ENCODE data around the gene ALDH3B2.
"Not testable (repeated sequence)": the region's sequence is repeated elsewhere in the genome, so short reads cannot be mapped to it uniquely, and the experiment has no call there.

The ALDH3B2 gene

GRCh38 chr11:67685641-67686332 is 11.4 kb upstream of the ALDH3B2 start:
- DNase-seq (ENCODE audit: low read depth, low spot score): not testable (repeated sequence)

DNA sequence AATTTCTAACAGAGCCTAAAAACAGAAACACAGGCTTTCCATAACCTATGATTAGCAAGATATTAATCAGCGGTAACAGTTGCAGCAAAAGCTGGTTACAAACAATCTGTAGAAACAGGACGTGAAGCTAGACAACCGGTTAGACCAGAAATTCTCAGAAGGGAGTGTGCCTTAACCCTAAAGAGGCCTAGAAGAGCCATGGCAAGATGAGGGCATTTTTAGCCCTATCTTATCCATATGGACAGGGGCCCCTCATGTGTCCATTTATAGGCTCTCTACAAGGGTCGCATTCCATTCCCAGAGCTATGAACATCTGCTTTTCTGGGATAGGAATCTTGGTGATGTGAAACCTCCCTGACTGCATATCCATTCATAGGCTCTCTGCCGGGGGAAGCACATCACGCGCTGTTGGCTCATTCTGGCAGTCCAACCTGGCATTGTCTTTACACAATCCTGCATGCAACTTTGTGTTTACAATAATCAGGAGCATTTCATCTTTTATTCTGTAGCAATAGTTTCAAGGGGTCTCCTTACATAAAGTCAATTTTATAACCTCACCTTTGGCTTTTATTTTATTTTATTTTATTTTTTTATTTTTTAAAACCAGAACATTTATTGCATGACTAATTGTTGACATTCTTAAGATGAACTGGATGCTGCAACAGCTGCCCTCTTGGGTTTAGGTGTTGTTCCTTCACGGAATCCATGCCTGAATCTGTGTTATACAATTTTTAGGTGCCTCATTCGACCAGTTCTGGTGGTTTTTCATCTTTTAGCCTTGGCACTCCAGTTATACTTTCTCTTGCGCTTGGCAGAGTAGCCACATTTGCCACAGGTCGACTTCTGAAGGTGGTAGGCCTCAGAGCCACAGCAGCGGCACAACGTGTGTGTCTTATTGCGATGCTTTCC is 8.0 kb upstream of the ALDH3B2 start:
- DNase-seq (ENCODE audit: low read depth, low spot score): not testable (repeated sequence)

GRCh38 chr11:67680696-67681470 is 6.5 kb upstream of the ALDH3B2 start:
- no peak for DNase-seq (ENCODE audit: low read depth, low spot score)

DNA sequence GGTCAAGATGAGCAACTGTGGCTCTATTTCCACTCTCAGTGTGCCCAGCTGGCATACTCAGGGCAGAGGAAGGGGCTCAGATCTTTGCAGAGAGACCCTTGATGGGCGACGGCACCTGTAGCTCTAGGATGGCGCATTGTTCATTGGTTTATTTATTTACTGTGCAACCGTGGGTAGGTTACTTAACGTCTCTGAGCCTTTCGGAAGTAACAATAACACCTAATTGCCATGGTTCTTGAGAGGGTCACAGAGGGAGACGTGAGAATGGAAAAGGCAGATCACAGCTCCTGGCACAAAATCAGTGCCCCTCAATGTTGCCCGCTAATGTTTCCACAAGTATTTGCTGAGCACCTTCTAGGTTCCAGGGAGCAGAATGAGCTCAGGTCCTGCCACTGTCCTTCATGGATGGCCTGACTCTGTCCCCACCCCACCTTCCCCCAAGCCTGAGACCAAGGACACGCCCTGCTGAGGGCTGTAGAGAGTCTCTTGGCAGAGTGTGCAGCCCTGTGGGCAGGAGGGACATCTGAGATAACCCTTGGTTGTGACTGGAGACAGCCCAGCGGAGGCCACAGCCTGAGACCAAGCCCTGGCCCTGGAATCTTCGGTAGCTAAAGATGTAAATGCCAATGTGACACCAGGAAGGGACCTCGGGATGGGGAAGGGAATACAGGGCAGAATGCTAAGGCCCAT is 780 bp upstream of the ALDH3B2 start:
- DNase-seq (ENCODE audit: low read depth, low spot score): no peak

- no peak for DNase-seq (ENCODE audit: low read depth, low spot score)
Observed at GRCh38 chr11:67673902-67674301, 521 bp downstream of the ALDH3B2 start.

DNA sequence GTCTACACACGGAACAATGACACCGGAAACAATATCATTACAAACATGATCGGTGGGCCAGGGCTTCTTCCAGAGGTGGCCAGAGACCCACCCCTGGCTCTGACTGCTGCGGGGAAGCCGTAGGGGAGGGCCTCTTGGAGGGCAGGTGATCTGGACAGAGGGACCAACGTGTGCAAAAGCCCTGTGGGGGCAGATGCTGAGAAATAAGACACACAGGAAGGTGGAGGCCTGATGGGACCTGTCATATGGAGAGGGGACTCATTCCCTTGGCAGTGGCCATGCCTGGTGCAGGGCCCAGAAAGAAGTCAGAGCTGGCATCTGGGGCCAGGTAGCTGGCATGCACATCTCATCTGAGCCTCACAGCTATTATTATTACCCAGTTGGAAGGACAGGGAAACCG is 1.1 kb downstream of the ALDH3B2 start:
- DNase-seq (ENCODE audit: low read depth, low spot score): no peak

- no peak for DNase-seq (ENCODE audit: low read depth, low spot score)
Observed at GRCh38 chr11:67671211-67671520, 3.3 kb downstream of the ALDH3B2 start.

DNA sequence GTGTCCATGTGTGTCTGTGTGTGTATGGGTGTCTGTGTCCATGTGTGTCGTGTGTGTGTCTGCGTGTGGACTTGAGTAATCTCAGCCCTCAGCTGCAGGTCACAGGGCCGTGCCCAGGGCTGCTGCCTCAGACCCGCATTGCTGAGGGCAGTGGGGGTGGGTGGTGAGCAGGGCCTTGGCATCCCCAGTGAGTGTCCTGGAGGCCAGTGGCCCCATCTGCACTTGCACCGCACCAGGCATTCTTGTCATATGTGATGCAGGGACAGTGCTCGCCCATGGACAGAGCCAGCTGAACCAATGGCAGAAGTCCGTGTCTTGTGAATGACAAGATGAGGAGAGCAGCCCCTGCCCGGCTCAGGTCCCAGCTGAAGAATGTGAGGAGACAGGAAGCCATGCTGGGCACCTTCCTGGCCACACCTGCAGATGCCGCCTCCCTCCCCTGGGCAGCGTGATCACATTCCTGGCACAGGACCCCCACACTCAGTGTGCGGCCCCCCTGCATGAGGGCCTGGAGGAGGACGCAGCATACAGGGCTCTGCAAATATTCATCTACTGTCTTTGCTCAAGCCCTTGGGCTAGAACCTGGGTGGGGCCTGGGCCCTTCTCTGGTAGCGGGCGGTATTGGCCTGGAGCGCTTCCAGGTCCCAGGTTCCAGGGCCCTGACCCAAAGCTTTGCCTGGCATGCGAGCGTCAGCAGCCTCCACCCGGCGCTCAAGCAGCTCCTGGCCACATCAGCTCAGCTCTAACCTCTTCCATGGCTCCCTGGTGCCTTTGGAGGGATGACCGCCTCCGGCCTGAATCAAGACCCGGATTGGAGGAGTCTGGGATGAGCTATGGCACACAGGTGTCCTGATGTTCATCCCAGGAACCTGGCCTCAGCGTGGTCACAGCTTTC is 3.9 kb downstream of the ALDH3B2 start:
- DNase-seq (ENCODE audit: low read depth, low spot score): no peak

GRCh38 chr11:67668192-67668551 is 6.3 kb downstream of the ALDH3B2 start:
- DNase-seq (ENCODE audit: low read depth, low spot score): no peak

GRCh38 chr11:67667490-67668191 is 6.8 kb downstream of the ALDH3B2 start:
- DNase-seq (ENCODE audit: low read depth, low spot score): no peak

GRCh38 chr11:67666676-67667489 is 7.5 kb downstream of the ALDH3B2 start:
- no peak for DNase-seq (ENCODE audit: low read depth, low spot score)

DNA sequence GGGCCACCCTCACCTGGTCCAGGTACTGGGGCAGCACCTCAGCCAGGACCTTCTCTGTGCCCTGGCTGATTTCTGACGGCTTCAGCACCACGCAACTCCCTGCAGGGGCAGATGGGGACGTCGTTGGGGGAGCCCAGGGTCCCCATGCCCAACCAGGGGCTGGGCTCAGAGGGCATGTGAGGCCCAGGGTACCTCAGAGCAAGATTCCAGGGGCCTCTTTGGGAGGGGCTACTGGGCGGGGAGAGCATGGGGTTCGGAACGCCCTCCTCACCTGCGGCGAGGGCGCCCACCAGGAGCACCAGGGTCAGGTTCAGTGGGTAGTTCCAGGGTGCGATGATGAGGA is 8.1 kb downstream of the ALDH3B2 start:
- DNase-seq (ENCODE audit: low read depth, low spot score): no peak

GRCh38 chr11:67665541-67666302 is 8.7 kb downstream of the ALDH3B2 start:
- no peak for DNase-seq (ENCODE audit: low read depth, low spot score)

DNA sequence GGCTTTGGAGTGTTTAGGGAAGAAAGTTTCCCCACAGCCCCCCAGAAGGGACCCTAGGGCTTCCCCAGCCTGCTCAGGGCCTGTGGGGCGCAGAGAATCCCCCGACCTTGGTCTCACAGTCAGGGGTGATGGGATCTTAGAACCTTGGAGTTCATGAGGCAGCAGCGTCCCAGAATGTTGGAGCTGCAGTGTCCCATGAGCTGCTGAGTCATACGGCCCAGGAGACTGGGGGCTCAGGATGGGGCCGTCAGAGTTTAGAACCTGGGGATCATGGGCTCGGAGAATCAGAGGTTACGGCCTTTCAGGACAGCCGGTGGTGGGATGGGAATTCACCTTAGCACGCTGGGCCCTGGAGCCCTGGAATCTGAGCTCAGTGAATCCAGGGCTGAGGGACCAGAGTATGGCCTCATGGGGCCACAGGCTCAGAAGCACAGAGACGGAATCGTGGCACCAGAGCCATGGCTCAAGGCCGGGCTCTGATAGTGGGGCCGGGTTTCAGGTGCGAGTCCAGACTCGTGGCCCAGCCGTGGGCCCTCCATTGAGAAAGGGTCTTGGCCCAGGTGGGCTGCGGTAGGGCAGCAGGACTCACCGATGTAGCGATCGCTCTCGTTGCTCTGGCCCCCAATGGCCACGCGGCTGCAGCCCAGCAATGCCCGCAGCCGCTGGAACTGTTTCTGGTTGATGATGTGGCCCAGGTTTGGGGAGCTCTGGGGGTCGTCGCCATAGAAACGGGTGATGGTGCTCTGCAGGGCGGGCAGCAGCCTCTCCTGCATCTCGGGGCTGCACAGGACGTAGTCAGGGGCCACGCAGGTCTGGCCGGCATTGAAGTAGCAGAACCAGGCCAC is 9.5 kb downstream of the ALDH3B2 start:
- DNase-seq (ENCODE audit: low read depth, low spot score): no peak

DNA sequence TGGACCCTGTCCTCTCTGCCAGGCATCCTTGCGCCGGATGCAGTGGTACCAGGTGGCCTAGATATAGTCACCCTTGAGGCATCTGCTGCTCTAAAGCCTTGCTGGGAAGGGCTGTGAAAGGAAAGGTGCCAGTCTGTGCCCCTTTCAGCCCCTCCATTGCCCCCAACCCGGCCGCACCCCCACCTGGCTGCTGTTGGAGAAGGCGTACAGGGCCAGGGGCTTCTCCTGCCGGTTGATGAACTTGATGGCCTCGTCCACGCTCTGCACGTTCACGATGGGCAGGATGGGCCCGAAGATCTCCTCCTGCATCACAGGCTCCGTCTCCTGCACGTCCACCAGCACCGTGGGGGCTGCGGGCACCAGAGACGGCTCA is 10.2 kb downstream of the ALDH3B2 start:
- DNase-seq (ENCODE audit: low read depth, low spot score): no peak

- no peak for DNase-seq (ENCODE audit: low read depth, low spot score)
Observed at GRCh38 chr11:67663532-67664212, 10.8 kb downstream of the ALDH3B2 start.

DNA sequence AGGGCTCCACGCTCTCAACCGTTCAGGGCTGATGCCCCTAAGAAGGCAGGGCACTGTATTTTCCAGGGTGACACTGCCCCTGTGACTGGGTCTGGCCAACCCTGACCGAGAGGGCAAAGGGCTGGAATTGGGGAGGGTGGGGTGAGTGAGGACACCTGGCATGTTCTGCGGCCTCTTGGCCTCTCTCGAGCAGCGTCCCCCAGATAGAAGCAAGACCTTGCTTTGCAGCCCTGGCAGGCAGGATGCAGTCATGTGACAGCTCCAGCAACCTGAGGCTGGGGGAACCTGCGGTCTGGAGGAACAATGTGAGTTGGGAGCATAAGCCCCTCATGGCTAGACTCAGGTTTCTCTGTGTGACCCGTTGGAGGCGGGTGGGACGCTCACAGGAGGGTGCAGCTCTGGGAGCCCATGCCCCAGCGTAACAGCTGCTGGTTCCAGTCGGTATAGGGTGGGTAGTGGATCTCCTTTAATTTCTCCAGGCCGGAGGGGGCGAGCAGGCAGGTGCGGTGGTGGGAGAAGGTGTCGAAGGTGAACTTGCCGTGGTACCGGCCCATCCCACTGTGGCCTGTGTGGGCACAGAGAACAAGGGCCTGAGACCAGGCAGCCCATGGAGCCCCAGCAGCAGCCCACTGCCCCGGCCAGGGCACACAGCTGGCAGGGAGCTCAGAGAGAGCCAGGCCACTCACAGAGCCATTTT is 11.4 kb downstream of the ALDH3B2 start:
- no peak for DNase-seq (ENCODE audit: low read depth, low spot score)
